Endothelial cell (in vitro differentiated cells): ENCODE measurements around the gene HAUS5. TPM values are rescaled to one million over a fixed set of nuclear protein-coding genes. Genes with fewer than 3 reads are reported as not detected.

Experiments used
- DNase-seq: peaks from one replicate; pipeline ENCODE4 v3.0.0; 2021; ENCODE audit warnings: low spot score
- H3K27ac Mint-ChIP-seq: one replicate; pipeline ENCODE4 v1.8.0; 2021; ENCODE audit warnings: mixed read lengths, inconsistent platforms; ENCODE audit not compliant: unreplicated experiment
- H3K27me3 Mint-ChIP-seq: one replicate; pipeline ENCODE4 v1.8.0; 2021; ENCODE audit warnings: mild to moderate bottlenecking, moderate library complexity, mixed read lengths, inconsistent platforms; ENCODE audit not compliant: unreplicated experiment
- H3K36me3 Mint-ChIP-seq: one replicate; pipeline ENCODE4 v1.8.0; 2021; ENCODE audit warnings: mild to moderate bottlenecking, low read depth, mixed read lengths, inconsistent platforms; ENCODE audit not compliant: unreplicated experiment
- H3K4me1 Mint-ChIP-seq: one replicate; pipeline ENCODE4 v1.8.0; 2021; ENCODE audit warnings: mild to moderate bottlenecking, mixed read lengths, inconsistent platforms; ENCODE audit not compliant: unreplicated experiment
- H3K4me3 Mint-ChIP-seq: one replicate; pipeline ENCODE4 v1.8.0; 2021; ENCODE audit warnings: mild to moderate bottlenecking, mixed read lengths, inconsistent platforms; ENCODE audit not compliant: unreplicated experiment
- H3K9me3 Mint-ChIP-seq: one replicate; pipeline ENCODE4 v1.8.0; 2021; ENCODE audit warnings: mixed read lengths, inconsistent platforms; ENCODE audit not compliant: unreplicated experiment
- CTCF ChIP-seq: fragments of 200-600 bp; sonication (generic); IDR thresholded peaks from one replicate; pipeline ENCODE4 v1.5.0; 2021; ENCODE audit warnings: antibody characterized with exemption; ENCODE audit not compliant: unreplicated experiment
- total RNA-seq: library from RNA; stranded (reverse); fragmentation: NEBNext Ultra II Directional; extraction: Animal tissue kit (Norgen Biotek cat#: 25700); gene quantifications from one replicate; pipeline ENCODE4 v1.2.1, GENCODE V29; 2021; ENCODE audit not compliant: unreplicated experiment

Gene HAUS5
- total RNA-seq, 1 donor from 2014 or later: 30.2 TPM

- Mint-ChIP-seq H3K9me3 (no peaks in the 10 kb centered on the region), H3K27me3 (peaks cover 11% of the 10 kb centered on the region), H3K36me3 (no peaks in the 10 kb centered on the region), H3K27ac (no peak overlapping the region), H3K4me1 (no peaks in the 10 kb centered on the region), H3K4me3 (no peak overlapping the region)
- no peak for DNase-seq
- no peak for TF ChIP-seq CTCF
Measured at GRCh38 chr19:35669566-35669965, 57.0 kb downstream of the HAUS5 start.

GRCh38 chr19:35669974-35670373 lies 57.4 kb downstream of the HAUS5 start:
- TF ChIP-seq CTCF: no peak
- DNase-seq: no peak
- no peaks in the 10 kb centered on the region for H3K9me3 Mint-ChIP-seq
- H3K36me3 Mint-ChIP-seq: no peaks in the 10 kb centered on the region
- peaks cover 8% of the 10 kb centered on the region for H3K27me3 Mint-ChIP-seq
- no peaks in the 10 kb centered on the region for H3K4me1 Mint-ChIP-seq
- H3K27ac Mint-ChIP-seq: no peak overlapping the region
- H3K4me3 Mint-ChIP-seq: no peak overlapping the region

GRCh38 chr19:35670686-35671085 lies 58.2 kb downstream of the HAUS5 start:
- Mint-ChIP-seq H3K36me3 (no peaks in the 10 kb centered on the region), H3K4me3 (no peak overlapping the region), H3K27ac (no peak overlapping the region), H3K4me1 (no peaks in the 10 kb centered on the region), H3K27me3 (peaks cover 8% of the 10 kb centered on the region), H3K9me3 (no peaks in the 10 kb centered on the region)
- TF ChIP-seq CTCF: no peak
- DNase-seq: no peak

GRCh38 chr19:35671818-35672217 lies 59.3 kb downstream of the HAUS5 start:
- DNase-seq: no peak
- Mint-ChIP-seq H3K27me3 (peaks cover 8% of the 10 kb centered on the region), H3K9me3 (no peaks in the 10 kb centered on the region), H3K4me3 (no peak overlapping the region), H3K27ac (no peak overlapping the region), H3K4me1 (no peaks in the 10 kb centered on the region), H3K36me3 (no peaks in the 10 kb centered on the region)
- TF ChIP-seq CTCF: no peak

- no peak for TF ChIP-seq CTCF
- Mint-ChIP-seq H3K36me3 (no peaks in the 10 kb centered on the region), H3K27me3 (peaks cover 8% of the 10 kb centered on the region), H3K9me3 (no peaks in the 10 kb centered on the region), H3K4me1 (no peaks in the 10 kb centered on the region), H3K4me3 (peak overlapping the region; percentile 85), H3K27ac (no peak overlapping the region)
- DNase-seq: peak; percentile 36
Measured at GRCh38 chr19:35673121-35673804, 60.7 kb downstream of the HAUS5 start.

Other genes with a start within 250 kb of the HAUS5 start
- not detected for gene GPR42, start 241.7 kb upstream of the HAUS5 start, total RNA-seq
- gene FFAR2, start 164.5 kb upstream of the HAUS5 start, total RNA-seq: 0.46 TPM
- not detected for gene KRTDAP, start 122.3 kb upstream of the HAUS5 start, total RNA-seq
- gene DMKN, start 99.1 kb upstream of the HAUS5 start, total RNA-seq: 56.9 TPM
- 0.18 TPM for gene SBSN, start 84.4 kb upstream of the HAUS5 start, total RNA-seq
- not detected for gene GAPDHS, start 79.3 kb upstream of the HAUS5 start, total RNA-seq
- 62.0 TPM for gene TMEM147, start 67.1 kb upstream of the HAUS5 start, total RNA-seq
- gene ATP4A, start 49.1 kb upstream of the HAUS5 start, total RNA-seq: not detected
- not detected for gene PMIS2, start 26.6 kb upstream of the HAUS5 start, total RNA-seq
- gene RBM42, start 16.3 kb downstream of the HAUS5 start, total RNA-seq: 116 TPM
- 1,894 TPM for gene ETV2, start 29.0 kb downstream of the HAUS5 start, total RNA-seq
- 428 TPM for gene COX6B1, start 35.6 kb downstream of the HAUS5 start, total RNA-seq
- not detected for gene UPK1A, start 53.8 kb downstream of the HAUS5 start, total RNA-seq
- not detected for gene ZBTB32, start 91.8 kb downstream of the HAUS5 start, total RNA-seq
- gene KMT2B, start 105.3 kb downstream of the HAUS5 start, total RNA-seq: 51.7 TPM
- gene IGFLR1, start 129.7 kb downstream of the HAUS5 start, total RNA-seq: 3.2 TPM
- 12.0 TPM for gene U2AF1L4, start 132.7 kb downstream of the HAUS5 start, total RNA-seq
- 99.0 TPM for gene PSENEN, start 132.9 kb downstream of the HAUS5 start, total RNA-seq
- 9.0 TPM for gene LIN37, start 135.8 kb downstream of the HAUS5 start, total RNA-seq
- gene HSPB6, start 144.3 kb downstream of the HAUS5 start, total RNA-seq: not detected
- gene PROSER3, start 145.4 kb downstream of the HAUS5 start, total RNA-seq: 15.0 TPM
- gene ARHGAP33, start 162.8 kb downstream of the HAUS5 start, total RNA-seq: 8.5 TPM
- not detected for gene PRODH2, start 200.1 kb downstream of the HAUS5 start, total RNA-seq
- not detected for gene NPHS1, start 239.8 kb downstream of the HAUS5 start, total RNA-seq
- 1.8 TPM for gene KIRREL2, start 244.2 kb downstream of the HAUS5 start, total RNA-seq